Thyroid gland (tissue), 4 donors: ENCODE data around the gene CACNA1B. TPM values are rescaled to one million over a fixed set of nuclear protein-coding genes. Genes with fewer than 3 reads are reported as not detected.

Experiments used
- DNase-seq, 2 donors: peaks; one replicate each; pipeline ENCODE4 v3.0.0-alpha.2; 2019
- H3K27ac ChIP-seq, 3 donors: fragments of 200-600 bp; sonication (generic); 1 replicate in 2 of 3; 2 replicates in 1 of 3; pipeline ENCODE4 v1.5.1; 2016 to 2019; ENCODE audit warnings: mild to moderate bottlenecking in 1 of 3, moderate library complexity in 1 of 3
- H3K27me3 ChIP-seq: fragments of 200-600 bp; sonication (generic); one replicate; pipeline ENCODE4 v1.5.1; 2019
- H3K36me3 ChIP-seq, 2 donors: fragments of 200-600 bp; sonication (generic); one replicate each; pipeline ENCODE4 v1.5.1; 2016 to 2019
- H3K4me1 ChIP-seq, 2 donors: fragments of 200-600 bp; sonication (generic); one replicate each; pipeline ENCODE4 v1.5.1; 2017 to 2019
- H3K4me3 ChIP-seq, 3 donors: fragments of 200-600 bp; sonication (generic); replicated peaks in 1 of 3; 1 replicate in 2 of 3; 2 replicates in 1 of 3; pipeline ENCODE4 v1.5.1; 2016; ENCODE audit warnings: mild to moderate bottlenecking in 1 of 3
- H3K9me3 ChIP-seq: fragments of 200-600 bp; sonication (generic); one replicate; pipeline ENCODE4 v1.5.1; 2017
- POLR2A ChIP-seq, 2 donors: fragments of 450-650 bp; IDR thresholded peaks; one replicate each; pipeline ENCODE4 v1.6.1; 2017; ENCODE audit warnings: antibody characterized with exemption in 2 of 2, mild to moderate bottlenecking in 2 of 2, moderate library complexity in 1 of 2
- WGBS, 2 donors: methylation state at CpG; one replicate each; pipeline ENCODE4 v1.1.5; 2017; 5-methylcytosine and 5-hydroxymethylcytosine counted together
- intact Hi-C: fragments of 100-400 bp; cut with DNase I; formaldehyde crosslinking; loops from one replicate; pipeline ENCODE4 v1.15.1; 2023
- total RNA-seq, 4 donors: library from RNA; depleted of rRNA; stranded (reverse); fragments of >200 nt; gene quantifications; one replicate each; pipeline ENCODE4 v1.2.3, GENCODE V29; 2016
- TF ChIP-seq, protein P1 (sequence below), 6 experiments: fragments of 200-600 bp in 3 of 6; fragments of 450-650 bp in 3 of 6; sonication (generic) in 3 of 6; IDR thresholded peaks; one replicate each; pipeline ENCODE4 v1.5.1; 2016 to 2019; ENCODE audit warnings: antibody characterized with exemption in 6 of 6, mild to moderate bottlenecking in 2 of 6, inconsistent platforms in 1 of 6, moderate library complexity in 1 of 6

The CACNA1B gene
- total RNA-seq, 4 donors from 2014 or later, result 0.13 to 0.68 (median 0.35) TPM

GRCh38 chr9:137949260-137949659 lies 71.7 kb downstream of the CACNA1B start:
- intact Hi-C loops, result no loop called here
- no peaks in the 10 kb centered on the region for H3K9me3 ChIP-seq
- H3K4me1 ChIP-seq, result no peaks in the 10 kb centered on the region
- no peaks in the 10 kb centered on the region for H3K36me3 ChIP-seq
- H3K27ac ChIP-seq, result no peak overlapping the region
- H3K27me3 ChIP-seq, result no peaks in the 10 kb centered on the region
- DNase-seq, result no peak
- WGBS, 2 donors, result 84 to 87% methylated on average over 8 of the region's 8 CpGs
- H3K4me3 ChIP-seq, result no peak overlapping the region
- TF ChIP-seq, protein P1, sequence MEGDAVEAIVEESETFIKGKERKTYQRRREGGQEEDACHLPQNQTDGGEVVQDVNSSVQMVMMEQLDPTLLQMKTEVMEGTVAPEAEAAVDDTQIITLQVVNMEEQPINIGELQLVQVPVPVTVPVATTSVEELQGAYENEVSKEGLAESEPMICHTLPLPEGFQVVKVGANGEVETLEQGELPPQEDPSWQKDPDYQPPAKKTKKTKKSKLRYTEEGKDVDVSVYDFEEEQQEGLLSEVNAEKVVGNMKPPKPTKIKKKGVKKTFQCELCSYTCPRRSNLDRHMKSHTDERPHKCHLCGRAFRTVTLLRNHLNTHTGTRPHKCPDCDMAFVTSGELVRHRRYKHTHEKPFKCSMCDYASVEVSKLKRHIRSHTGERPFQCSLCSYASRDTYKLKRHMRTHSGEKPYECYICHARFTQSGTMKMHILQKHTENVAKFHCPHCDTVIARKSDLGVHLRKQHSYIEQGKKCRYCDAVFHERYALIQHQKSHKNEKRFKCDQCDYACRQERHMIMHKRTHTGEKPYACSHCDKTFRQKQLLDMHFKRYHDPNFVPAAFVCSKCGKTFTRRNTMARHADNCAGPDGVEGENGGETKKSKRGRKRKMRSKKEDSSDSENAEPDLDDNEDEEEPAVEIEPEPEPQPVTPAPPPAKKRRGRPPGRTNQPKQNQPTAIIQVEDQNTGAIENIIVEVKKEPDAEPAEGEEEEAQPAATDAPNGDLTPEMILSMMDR (IDR thresholded peaks at IDR 0.05), result no peak
- TF ChIP-seq POLR2A (IDR thresholded peaks at IDR 0.05), result no peak

- no peak overlapping the region for H3K4me3 ChIP-seq
- H3K4me1 ChIP-seq, result no peaks in the 10 kb centered on the region
- H3K36me3 ChIP-seq, result no peaks in the 10 kb centered on the region
- H3K27me3 ChIP-seq, result no peaks in the 10 kb centered on the region
- DNase-seq, result no peak
- H3K9me3 ChIP-seq, result no peaks in the 10 kb centered on the region
- intact Hi-C loops, result no loop called here
- WGBS, 2 donors, result 50 to 81% methylated on average over 2 to 4 of the region's 8 CpGs
- no peak overlapping the region for H3K27ac ChIP-seq
- no peak for TF ChIP-seq POLR2A (IDR thresholded peaks at IDR 0.05)
- TF ChIP-seq, protein P1 (IDR thresholded peaks at IDR 0.05), result no peak
Observed at GRCh38 chr9:137951107-137951506, 73.5 kb downstream of the CACNA1B start.

GRCh38 chr9:137951597-137952490 lies 74.3 kb downstream of the CACNA1B start:
- WGBS, 2 donors, result 90 to 92% methylated on average over 10 of the region's 12 CpGs
- no peaks in the 10 kb centered on the region for H3K36me3 ChIP-seq
- no peak overlapping the region for H3K4me3 ChIP-seq
- TF ChIP-seq POLR2A (IDR thresholded peaks at IDR 0.05), result no peak
- TF ChIP-seq, protein P1 (IDR thresholded peaks at IDR 0.05), result no peak
- intact Hi-C loops, result no loop called here
- no peak overlapping the region for H3K27ac ChIP-seq
- no peaks in the 10 kb centered on the region for H3K9me3 ChIP-seq
- no peak for DNase-seq
- H3K27me3 ChIP-seq, result no peaks in the 10 kb centered on the region
- no peaks in the 10 kb centered on the region for H3K4me1 ChIP-seq

DNA sequence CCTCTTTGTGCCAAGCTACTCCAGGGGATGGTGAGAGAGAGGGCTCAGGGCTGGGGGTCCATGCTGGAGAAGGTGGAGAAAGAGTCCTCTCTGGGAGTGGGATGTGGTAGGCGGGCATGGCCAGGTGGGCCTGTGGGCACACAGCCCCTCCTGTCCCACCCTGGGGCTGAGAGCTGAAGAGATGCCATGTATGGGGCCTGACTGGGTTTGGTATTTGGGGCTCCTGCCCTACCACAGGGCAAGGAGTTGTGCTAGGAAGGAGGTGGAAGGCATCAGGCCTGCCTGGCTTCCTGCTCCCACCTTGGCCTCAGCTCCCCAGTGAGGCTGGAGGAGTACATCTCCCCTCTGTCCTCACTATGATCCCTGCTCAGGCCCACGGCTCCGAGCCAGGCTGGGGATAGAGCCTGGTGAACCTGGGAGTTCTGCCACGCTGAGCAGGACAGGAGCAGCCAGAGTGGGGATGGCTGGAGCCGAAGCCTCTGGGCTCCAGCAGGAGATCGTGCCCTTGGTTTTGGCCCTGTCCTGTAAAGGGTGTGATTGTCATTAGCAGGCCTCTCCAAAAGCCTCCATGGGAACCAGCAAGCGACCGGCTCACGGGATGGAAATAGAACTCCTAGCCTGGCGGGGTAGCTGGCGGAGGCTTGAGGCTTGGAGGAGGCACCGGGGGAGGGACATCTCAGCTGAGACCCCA lies 75.5 kb downstream of the CACNA1B start:
- Histone ChIP-seq H3K4me3 (no peak overlapping the region), H3K9me3 (no peaks in the 10 kb centered on the region), H3K27ac (no peak overlapping the region), H3K36me3 (no peaks in the 10 kb centered on the region), H3K27me3 (no peaks in the 10 kb centered on the region), H3K4me1 (no peaks in the 10 kb centered on the region)
- no peak for DNase-seq
- WGBS, 2 donors, result 80 to 83% methylated on average over 7 to 9 of the region's 12 CpGs
- intact Hi-C loops, result no loop called here
- TF ChIP-seq, protein P1 (IDR thresholded peaks at IDR 0.05), result no peak
- TF ChIP-seq POLR2A (IDR thresholded peaks at IDR 0.05), result no peak
